CD4-positive, alpha-beta T cell (primary cell): Measurements from ENCODE around the gene CACNG6. TPM values are rescaled to one million over a fixed set of nuclear protein-coding genes. Genes with fewer than 3 reads are reported as not detected.

ENCODE experiments used
- ATAC-seq: fragments of 200-7000 bp; cut with Tn5 transposase; one replicate; pipeline ENCODE4 v1.10.0; 2022; ENCODE audit warnings: mild to moderate bottlenecking; ENCODE audit not compliant: poor library complexity
- CTCF ChIA-PET: fragments of 350-600 bp; sonication (Branson Sonifier 250); formaldehyde crosslinking; loops from one replicate; lab custom pipeline; 2021; ENCODE audit warnings: antibody characterized with exemption, inconsistent platforms; lab: Charles Lee
- POLR2A ChIA-PET: fragments of 350-600 bp; sonication (Branson Sonifier 250); formaldehyde crosslinking; loops from one replicate; lab custom pipeline; 2021; ENCODE audit warnings: antibody characterized with exemption, inconsistent platforms; lab: Charles Lee
- DNase-seq, 14 experiments: peaks; one replicate each; pipeline ENCODE4 v3.0.0-alpha.2; 2013 to 2020; ENCODE audit warnings: mixed read lengths in 2 of 14
- H3K27ac ChIP-seq, 2 donors: one replicate each; pipeline versions ENCODE4 v1.5.1 to v1.7.0; 2013; ENCODE audit warnings: low read length in 2 of 2, low read depth in 1 of 2, mild to moderate bottlenecking in 1 of 2
- H3K27me3 ChIP-seq, 2 experiments: 1 replicate in 1 of 2; 2 replicates in 1 of 2; pipeline versions ENCODE4 v1.6.1 to v1.7.0; 2013; ENCODE audit warnings: low read length in 2 of 2, control low read depth in 1 of 2, mild to moderate bottlenecking in 1 of 2, moderate library complexity in 1 of 2; ENCODE audit not compliant: insufficient read depth in 2 of 2, control insufficient read depth in 1 of 2
- H3K36me3 ChIP-seq: one replicate; pipeline ENCODE4 v1.6.1; 2013; ENCODE audit warnings: low read length, control low read depth; ENCODE audit not compliant: insufficient read depth
- H3K4me1 ChIP-seq: one replicate; pipeline ENCODE4 v1.6.1; 2013; ENCODE audit warnings: low read length, control low read depth; ENCODE audit not compliant: insufficient read depth
- H3K4me3 ChIP-seq: one replicate; pipeline ENCODE4 v1.5.1; 2013; ENCODE audit warnings: mild to moderate bottlenecking, low read length, moderate library complexity
- H3K9me3 ChIP-seq, 2 experiments: 1 replicate in 1 of 2; 2 replicates in 1 of 2; pipeline versions ENCODE4 v1.6.1 to v1.7.0; 2013; ENCODE audit warnings: low read length in 2 of 2, mild to moderate bottlenecking in 2 of 2, control low read depth in 1 of 2, moderate library complexity in 1 of 2; ENCODE audit not compliant: control insufficient read depth in 1 of 2, insufficient read depth in 1 of 2
- H3K27ac Mint-ChIP-seq: one replicate; pipeline ENCODE4 v1.8.0; 2020; ENCODE audit warnings: mixed read lengths
- H3K27me3 Mint-ChIP-seq: one replicate; pipeline ENCODE4 v1.8.0; 2021; ENCODE audit warnings: mixed read lengths
- H3K36me3 Mint-ChIP-seq: one replicate; pipeline ENCODE4 v1.8.0; 2021; ENCODE audit warnings: low read depth, mixed read lengths
- H3K4me1 Mint-ChIP-seq: one replicate; pipeline ENCODE4 v1.8.0; 2021; ENCODE audit warnings: low read depth, mixed read lengths
- H3K4me3 Mint-ChIP-seq: one replicate; pipeline ENCODE4 v1.8.0; 2020; ENCODE audit warnings: mild to moderate bottlenecking, mixed read lengths
- H3K9me3 Mint-ChIP-seq: one replicate; pipeline ENCODE4 v1.8.0; 2020; ENCODE audit warnings: mixed read lengths
- intact Hi-C, 2 experiments: fragments of 100-400 bp; cut with DNase I in 1 of 2; cut with micrococcal nuclease in 1 of 2; formaldehyde crosslinking; loops; one replicate each; pipeline versions ENCODE4 v1.15.1 to v1.9.0; 2023 to 2025; cut with DNase I, micrococcal nuclease
- total RNA-seq, 174 experiments: library from RNA in 2 of 174; stranded (reverse) in 2 of 174; gene quantifications; one replicate each; pipeline ENCODE4 v1.2.3 and lab custom pipeline; 2021 to 2026
- TF ChIP-seq, protein P1 (sequence below): fragments of 200-600 bp; IDR thresholded peaks from one replicate; pipeline ENCODE4 v1.8.0; 2022; ENCODE audit warnings: antibody characterized with exemption, mild to moderate bottlenecking

The CACNG6 gene
- total RNA-seq, 2 experiments from 2014 or later, result not detected

DNA sequence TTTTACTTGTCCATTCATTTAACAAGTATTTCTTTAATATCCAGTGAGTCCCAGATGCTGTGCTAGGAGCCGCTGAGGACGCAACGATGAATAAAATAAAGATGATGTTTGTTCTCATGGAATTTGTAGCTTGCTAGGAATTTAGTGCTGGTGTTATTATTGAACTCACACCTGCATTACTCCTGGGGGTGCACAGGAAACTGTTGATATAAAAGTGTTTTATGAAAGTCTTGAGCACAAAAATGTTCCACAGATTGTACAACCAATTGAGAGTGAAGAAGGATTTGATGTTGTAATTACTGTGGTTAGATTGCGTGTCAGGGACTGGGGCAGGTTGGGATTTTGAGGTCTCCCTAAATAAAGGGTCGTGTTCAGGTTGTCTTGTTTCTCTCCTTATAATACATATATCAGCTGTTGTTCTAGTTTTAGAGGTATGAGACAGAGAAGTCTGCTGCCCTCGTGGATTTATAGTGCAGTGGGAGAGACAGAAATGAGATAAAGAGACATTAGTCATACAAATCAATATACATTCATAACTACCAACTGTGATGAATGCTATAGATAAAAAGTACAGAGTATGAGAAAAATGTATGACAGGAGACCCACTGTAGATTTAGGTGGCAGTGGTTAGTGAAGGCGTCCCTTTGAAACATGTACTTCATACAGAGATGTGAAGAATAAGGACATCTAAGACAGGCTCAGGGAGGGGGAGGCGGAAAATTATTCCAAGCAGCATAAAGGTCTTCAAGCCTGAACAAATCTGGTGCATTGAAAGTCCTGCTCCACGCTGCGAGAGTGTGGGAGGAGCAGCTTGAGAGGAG lies 11.3 kb downstream of the CACNG6 start:
- Histone ChIP-seq H3K27me3 (peaks cover 3 to 13% of the 10 kb centered on the region in 2 experiments), H3K36me3 (no peaks in the 10 kb centered on the region), H3K27ac (no peak overlapping the region), H3K9me3 (peaks cover 0 to 4% of the 10 kb centered on the region in 2 experiments), H3K4me1 (no peaks in the 10 kb centered on the region), H3K4me3 (no peak overlapping the region)
- POLR2A ChIA-PET, result no interaction called here
- ATAC-seq (no peak), DNase-seq (no peak)
- Mint-ChIP-seq H3K27ac (no peak overlapping the region), H3K4me1 (no peaks in the 10 kb centered on the region), H3K27me3 (peaks cover 50% of the 10 kb centered on the region), H3K4me3 (no peak overlapping the region), H3K9me3 (no peaks in the 10 kb centered on the region), H3K36me3 (no peaks in the 10 kb centered on the region)
- TF ChIP-seq, protein P1, sequence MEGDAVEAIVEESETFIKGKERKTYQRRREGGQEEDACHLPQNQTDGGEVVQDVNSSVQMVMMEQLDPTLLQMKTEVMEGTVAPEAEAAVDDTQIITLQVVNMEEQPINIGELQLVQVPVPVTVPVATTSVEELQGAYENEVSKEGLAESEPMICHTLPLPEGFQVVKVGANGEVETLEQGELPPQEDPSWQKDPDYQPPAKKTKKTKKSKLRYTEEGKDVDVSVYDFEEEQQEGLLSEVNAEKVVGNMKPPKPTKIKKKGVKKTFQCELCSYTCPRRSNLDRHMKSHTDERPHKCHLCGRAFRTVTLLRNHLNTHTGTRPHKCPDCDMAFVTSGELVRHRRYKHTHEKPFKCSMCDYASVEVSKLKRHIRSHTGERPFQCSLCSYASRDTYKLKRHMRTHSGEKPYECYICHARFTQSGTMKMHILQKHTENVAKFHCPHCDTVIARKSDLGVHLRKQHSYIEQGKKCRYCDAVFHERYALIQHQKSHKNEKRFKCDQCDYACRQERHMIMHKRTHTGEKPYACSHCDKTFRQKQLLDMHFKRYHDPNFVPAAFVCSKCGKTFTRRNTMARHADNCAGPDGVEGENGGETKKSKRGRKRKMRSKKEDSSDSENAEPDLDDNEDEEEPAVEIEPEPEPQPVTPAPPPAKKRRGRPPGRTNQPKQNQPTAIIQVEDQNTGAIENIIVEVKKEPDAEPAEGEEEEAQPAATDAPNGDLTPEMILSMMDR, result no peak
- intact Hi-C loops, result no loop called here
- CTCF ChIA-PET, result no interaction called here

DNA sequence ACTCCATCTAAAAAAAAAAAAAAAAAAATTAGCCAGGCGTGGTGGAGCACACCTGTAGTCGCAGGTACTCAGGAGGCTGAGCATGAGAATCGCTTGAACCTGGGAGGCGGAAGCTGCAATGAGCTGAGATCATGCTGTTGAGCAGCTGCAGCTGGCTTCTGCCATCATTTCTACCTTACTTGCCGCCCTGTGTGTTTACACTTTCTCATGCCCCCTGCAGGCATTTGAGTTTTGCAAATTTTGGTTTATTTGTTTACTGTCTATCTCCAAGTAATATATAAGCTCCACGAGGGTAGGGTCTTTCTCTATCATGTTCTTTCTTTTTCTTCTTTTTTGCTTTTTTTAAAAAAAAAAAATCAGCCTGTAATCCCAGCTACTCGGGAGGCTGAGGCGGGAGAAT lies 18.0 kb downstream of the CACNG6 start:
- intact Hi-C loops, result no loop called here
- H3K27me3 ChIP-seq, result peaks cover 4 to 7% of the 10 kb centered on the region in 2 experiments
- TF ChIP-seq, protein P1, result no peak
- H3K4me1 ChIP-seq, result no peaks in the 10 kb centered on the region
- H3K36me3 ChIP-seq, result no peaks in the 10 kb centered on the region
- H3K27me3 Mint-ChIP-seq, result peaks cover 39% of the 10 kb centered on the region
- no peaks in the 10 kb centered on the region for H3K4me1 Mint-ChIP-seq
- peaks cover 0 to 8% of the 10 kb centered on the region in 2 experiments for H3K9me3 ChIP-seq
- POLR2A ChIA-PET, result no interaction called here
- CTCF ChIA-PET, result no interaction called here
- no peaks in the 10 kb centered on the region for H3K36me3 Mint-ChIP-seq
- no peak overlapping the region for H3K27ac ChIP-seq
- H3K4me3 ChIP-seq, result no peak overlapping the region
- DNase-seq, result no peak
- no peak overlapping the region for H3K4me3 Mint-ChIP-seq
- ATAC-seq, result no peak
- no peaks in the 10 kb centered on the region for H3K9me3 Mint-ChIP-seq
- no peak overlapping the region for H3K27ac Mint-ChIP-seq

DNA sequence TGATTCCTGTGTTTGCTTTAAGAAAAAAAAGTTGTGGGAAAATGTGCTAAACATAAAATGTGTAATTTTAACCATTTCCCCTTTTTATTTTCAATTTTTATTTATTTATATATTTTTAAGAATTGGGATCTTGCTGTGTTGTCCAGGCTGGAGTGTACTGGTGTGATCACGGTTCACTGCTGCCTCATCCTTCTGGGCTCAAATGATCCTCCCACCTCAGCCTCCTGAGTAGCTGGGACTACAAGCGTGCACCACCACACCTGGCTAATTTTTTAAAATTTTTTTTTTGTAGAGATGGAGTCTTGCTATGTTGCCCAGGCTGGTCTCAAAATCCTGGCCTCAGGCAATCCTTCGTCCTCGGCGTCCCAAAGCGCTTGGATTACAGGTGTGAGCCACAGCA lies 19.0 kb downstream of the CACNG6 start:
- Mint-ChIP-seq H3K36me3 (no peaks in the 10 kb centered on the region), H3K27ac (no peak overlapping the region), H3K4me3 (no peak overlapping the region), H3K27me3 (peaks cover 42% of the 10 kb centered on the region), H3K4me1 (no peaks in the 10 kb centered on the region), H3K9me3 (no peaks in the 10 kb centered on the region)
- no peaks in the 10 kb centered on the region for H3K36me3 ChIP-seq
- no peaks in the 10 kb centered on the region for H3K4me1 ChIP-seq
- no peak for ATAC-seq
- H3K4me3 ChIP-seq, result no peak overlapping the region
- no peak for DNase-seq
- CTCF ChIA-PET, result no interaction called here
- POLR2A ChIA-PET, result no interaction called here
- TF ChIP-seq, protein P1, result no peak
- H3K27me3 ChIP-seq, result peaks cover 4 to 7% of the 10 kb centered on the region in 2 experiments
- intact Hi-C loops, result no loop called here
- H3K9me3 ChIP-seq, result peaks cover 0 to 4% of the 10 kb centered on the region in 2 experiments
- H3K27ac ChIP-seq, result no peak overlapping the region
